HG03558 (cell line): Measurements from ENCODE around the gene CEBPA.
"Not testable (repeated sequence)": the region's sequence is repeated elsewhere in the genome, so short reads cannot be mapped to it uniquely, and the experiment has no call there.

Experiments
- ATAC-seq: cut with Tn5 transposase; IDR thresholded peaks from one replicate; pipeline ENCODE4 v1.9.1; 2021; ENCODE audit warnings: moderate number of reproducible peaks; ENCODE audit not compliant: unreplicated experiment; ENCODE audit errors: extremely low read depth

Gene CEBPA

DNA sequence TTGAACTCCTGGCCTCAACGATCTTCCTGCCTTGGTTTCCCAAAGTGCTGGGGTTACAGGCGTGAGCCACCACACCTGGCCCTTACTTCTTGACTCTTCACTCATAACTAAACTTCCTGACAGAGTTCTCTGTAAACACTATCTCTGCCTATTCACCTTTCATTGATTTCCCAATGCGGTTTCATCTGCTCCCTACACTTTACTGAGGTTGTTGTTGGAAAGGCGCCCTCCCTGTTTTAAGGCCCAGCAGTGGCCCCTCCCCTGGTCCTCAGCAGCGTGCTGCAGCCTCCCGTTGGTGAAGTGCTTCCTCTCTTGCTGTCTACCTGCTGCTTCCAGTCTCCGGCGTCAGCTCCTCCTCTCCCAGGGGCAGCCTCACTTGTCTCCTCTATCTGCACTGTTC is 26.7 kb upstream of the CEBPA start:
- no peak for ATAC-seq

DNA sequence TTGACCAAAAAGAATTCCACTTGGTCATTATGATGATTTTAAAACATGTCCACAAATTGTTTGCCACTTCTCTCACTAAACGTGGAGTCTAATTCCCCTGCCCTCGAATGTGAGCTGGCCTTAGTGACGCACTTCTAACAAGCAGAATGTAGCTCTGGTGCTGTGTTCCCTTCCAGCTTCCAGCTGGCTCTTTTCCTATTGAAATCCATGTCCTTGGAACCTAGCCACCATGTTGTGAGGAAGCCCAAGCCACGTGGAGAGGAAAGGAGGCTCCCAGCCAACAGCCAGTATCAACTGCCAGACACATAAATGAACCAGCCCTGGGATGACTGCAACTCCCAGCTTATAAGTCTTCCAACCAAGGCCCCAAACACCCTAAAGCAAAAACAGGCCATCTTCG is 23.6 kb upstream of the CEBPA start:
- ATAC-seq: no peak

DNA sequence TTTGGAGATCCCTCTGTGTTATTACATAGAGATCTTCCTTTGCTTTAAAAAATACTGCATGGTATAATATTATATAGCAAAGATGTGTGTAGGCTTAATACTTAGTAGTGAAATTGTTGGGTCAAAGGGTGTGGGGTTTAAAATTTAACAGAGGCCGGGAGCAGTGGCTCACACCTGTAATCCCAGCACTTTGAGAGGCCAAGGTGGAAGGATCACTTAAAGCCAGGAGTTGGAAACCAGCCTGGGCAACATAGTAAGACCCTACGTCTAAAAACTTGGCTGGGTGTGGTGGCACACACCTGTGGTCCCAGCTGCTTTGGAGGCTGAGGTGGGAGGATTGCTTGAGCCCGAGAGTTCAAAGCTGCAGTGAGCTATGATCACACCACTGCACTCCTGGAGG is 22.3 kb upstream of the CEBPA start:
- ATAC-seq: no peak

DNA sequence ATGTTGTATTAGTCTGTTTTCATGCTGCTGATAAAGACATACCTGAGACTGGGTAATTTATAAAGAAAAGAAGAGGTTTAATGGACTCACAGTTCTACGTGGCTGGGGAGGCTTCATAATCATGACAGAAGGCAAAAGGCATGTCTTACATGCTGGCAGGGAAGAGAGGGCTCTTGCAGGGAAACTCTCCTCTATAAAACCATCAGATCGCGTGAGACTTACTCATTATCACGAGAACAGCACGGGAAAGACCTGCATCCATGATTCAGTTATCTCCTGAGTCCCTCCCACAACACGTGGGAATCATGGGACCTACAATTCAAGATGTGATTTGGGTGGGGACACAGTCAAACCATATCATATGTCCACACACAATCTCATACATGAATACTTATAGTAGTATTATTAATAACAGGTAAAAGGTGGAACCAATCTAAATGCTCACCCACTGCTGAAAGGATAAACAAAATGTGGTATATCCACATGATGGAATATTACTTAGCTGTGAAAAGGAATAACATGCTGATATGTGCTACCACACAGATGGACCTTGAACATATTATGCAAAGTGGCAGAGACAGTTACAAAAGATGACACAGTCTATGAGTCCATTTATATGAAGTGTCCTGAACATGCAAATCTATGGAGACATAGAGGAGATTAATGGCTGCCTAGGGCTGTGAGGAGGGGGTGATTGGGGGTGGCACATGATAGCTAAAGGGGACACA is 20.9 kb upstream of the CEBPA start:
- ATAC-seq: no peak

DNA sequence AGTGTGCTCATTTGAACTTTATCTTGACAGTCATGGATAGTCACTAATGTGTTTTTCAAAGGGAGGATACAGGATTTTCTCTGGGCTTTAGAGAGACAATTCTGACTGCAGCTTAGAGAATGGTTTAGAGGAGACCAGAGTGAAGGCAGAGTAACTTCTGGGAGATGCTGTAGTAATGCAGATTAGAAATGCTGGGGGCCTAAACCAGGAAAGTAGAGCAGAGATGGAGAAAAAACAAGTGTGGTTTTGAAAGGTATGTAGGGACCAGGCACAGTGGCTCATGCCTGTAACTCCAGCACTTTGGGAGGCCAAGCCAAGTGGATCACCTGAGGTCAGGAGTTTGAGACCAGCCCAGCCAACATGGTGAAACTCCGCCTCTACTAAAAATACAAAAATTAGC is 18.3 kb upstream of the CEBPA start:
- no peak for ATAC-seq

DNA sequence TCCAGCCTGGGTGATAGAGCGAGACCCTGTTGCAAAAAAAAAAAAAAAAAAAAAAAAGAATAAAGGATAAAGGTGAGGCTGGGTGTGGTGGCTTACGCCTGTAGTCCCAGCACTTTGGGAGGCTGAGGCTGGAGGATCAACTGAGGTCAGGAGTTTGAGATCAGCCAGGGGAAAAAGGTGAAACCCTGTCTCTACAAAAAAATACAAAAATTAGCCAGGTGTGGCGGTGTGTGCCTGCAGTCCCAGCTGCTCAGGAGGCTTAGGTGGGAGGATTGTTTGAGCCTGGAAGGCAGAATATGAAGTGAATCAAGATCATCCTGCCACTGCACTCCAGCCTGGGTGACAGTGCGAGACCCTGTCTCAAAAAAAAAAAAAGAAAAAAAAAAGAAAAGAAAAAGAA is 15.7 kb upstream of the CEBPA start:
- not testable (repeated sequence) for ATAC-seq

DNA sequence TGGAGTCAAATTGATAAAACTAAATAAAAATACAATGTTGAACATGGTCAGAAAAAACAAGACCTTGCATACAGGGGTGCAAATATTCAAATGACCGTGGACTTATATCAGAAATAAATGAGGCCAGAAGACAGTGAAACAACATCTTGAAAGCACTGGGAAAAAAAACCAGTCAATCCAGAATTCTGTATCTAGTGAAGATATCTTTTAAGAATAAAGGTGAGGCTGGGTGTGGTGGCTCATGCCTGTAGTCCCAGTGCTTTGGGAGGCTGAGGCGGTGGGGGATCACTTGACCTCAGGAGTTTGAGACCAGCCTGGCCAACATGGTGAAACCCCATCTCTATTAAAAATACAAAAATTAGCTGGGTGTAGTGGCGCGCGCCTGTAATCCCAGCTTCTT is 15.2 kb upstream of the CEBPA start:
- ATAC-seq: no peak

DNA sequence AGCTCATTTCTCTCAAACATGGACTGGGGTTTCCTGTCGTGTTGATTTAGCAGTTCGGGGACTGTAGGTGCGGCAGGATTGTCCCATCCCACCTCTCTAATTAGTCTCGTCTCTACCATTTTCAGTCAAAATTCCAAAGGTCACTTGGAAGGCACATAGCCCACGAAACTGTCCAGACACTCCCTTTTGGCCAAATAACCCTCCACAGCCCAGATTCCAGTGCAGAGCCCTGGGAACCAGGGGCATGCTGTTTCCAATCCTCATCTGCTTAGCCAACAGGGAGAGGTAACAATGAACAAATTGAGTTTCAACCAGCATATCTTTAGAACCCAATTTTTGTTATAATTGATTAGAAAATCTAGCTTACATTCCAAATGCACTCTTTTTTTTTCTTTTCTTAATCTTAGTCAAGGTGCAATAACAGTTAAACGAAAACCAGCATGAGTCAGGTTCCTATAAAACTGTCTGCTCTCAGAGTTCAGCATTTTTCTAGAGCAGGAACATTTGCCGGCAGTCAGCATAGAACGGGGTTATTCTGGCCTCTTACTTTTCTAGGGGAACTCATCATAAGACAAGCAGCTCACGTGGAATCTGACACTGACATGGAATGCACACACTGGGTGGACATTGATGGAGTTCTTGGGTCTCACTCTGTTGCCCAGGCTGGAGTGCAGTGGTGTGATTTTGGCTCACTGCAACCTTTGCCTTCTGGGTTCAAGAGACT is 14.4 kb upstream of the CEBPA start:
- ATAC-seq: no peak

DNA sequence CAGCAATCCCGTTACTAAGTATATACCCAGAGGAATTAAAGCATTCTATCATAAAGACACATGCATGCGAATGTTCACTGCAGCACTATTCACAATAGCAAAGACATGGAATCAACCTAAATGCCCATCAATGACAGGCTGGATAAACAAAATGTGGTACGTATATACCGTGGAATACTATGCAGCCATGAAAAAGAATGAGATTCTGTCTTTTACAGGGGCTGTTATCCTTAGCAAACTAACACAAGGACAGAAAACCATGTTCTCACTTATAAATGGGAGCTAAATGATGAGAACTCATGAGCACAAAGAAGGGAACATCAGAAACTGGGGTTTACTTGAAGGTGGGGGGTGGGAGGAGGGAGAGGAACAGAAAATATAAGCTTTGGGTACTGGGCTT is 10.5 kb upstream of the CEBPA start:
- not testable (repeated sequence) for ATAC-seq

DNA sequence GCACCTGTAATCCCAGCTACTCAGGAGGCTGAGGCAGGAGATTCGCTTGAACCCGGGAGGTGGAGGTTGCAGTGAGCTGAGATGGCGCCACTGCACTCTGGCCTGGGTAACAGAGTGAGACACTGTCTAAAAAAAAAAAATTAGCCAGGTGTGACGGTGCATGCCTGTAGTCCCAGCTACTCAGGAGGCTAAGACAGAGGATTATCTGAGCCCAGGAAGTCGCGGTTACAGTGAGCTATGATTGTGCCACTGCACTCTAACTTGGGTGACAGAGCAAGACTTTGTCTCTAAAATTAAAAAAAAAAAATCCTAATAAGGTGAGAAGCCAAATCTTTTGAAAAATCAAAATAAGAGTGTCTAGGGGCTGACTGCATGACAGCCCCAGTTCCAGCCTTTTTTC is 9.7 kb upstream of the CEBPA start:
- no peak for ATAC-seq

DNA sequence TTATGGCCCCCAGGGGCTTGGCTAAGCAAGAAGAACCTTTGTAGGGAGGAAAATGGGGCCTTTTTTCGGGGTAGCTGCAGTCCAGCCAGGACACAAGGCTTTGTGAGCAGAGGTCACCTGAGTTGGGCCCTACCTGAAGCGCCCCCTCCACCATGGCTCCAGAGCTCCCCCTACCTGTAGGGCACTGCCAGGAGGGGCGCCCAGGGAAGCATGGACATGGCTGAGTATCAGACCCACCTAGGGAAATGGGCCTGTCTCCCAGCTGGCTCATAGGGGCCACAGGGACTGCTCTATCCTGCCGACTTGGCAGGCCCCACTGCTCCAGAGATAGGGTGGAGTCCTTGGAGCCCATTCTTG is 9.0 kb upstream of the CEBPA start:
- no peak for ATAC-seq

DNA sequence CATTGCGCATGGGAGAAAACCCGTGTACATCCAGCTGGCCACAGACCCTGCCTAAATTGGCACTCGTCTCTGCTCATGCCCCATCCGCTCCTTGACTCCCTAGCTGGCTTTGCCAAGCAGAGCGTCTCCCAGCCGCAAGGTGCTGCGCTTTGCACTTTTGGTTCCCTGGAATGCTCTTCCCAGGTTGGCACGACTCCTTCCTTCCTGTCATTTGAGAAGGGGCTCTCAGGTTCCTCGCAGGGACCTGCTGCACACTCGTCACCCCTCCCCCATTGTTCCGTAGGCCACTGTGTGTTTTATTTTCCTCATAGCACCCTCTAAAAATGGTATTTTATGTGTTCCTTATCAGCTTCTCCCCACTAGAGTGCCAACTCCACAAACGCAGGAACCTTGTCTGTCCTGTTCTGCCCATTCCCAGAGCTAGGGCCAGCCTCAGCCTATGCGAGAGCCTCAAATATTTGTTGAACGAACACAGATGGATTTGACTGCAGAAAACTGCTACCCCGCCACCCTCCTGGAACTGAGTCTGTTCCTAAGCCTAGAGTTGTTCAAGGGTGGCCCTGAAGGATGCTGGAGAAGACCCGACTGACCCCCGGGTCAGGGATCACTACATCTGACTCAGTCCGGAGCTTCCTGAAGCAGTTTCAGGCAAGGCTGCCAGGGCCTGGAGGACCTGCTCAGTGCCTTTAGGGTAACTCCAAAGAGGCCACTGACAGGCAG is 8.4 kb upstream of the CEBPA start:
- no peak for ATAC-seq

DNA sequence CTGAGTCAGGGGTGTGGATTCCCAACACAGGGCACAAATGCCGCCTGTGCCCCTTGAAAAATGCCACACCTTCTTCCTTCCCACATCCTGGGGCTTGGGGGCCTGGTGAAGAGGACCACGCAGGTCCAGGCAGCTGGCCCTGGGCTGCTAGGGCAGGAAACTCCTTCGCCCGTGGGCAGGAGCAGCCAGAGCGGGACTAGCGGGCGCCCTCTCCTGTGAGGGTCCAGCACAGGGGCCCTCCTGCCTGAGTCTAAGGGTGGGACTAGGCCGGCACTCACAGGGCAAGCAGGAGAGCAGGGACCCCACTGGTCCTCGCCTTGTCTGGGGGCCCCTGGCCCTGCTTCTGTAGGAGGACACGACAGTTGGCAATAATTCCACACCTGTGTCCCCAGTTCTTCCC is 7.5 kb upstream of the CEBPA start:
- ATAC-seq: no peak

DNA sequence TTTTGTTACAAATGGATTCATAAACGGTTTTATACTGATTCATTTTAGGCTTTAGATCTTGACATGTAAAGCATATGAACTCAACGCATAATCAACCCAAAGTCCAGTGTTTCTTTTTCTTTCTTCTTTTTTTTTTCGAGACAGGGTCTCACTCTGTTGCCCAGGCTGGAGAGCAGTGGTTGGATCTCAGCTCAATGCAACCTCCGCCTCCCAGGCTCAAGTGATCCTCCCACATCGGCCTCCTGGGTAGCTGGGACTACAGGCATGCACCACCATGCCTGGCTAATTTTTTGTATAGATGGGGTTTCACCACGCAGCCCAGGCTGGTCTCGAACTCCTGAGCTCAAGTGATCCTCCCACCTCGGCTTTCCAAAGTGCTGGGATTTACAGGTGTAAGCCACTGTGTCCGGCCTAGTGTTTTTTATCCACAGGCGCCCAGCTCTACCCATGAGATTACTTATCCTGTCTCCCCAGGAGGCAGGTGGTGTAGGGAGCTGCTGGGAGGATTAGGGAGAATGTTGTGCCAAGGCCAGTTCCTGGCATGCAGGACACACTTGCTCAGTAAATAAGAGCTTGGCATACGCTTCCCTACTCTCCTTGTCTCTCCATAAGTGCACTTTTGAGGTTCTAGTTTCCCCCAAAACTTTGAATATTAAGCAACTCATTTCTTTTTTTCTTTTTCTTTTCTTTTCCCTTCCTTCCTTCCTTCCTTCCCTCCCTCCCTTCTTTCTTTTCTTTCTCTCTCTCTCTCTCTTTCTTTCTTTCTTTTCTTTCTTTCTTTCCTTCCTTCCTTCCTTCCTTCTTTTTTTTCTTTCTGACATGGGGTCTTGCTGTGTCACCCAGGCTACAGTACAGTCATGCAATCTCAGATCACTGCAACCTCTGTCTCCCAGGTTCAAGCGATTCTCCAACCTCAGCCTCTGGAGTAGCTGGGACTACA is 4.8 kb upstream of the CEBPA start:
- no peak for ATAC-seq

DNA sequence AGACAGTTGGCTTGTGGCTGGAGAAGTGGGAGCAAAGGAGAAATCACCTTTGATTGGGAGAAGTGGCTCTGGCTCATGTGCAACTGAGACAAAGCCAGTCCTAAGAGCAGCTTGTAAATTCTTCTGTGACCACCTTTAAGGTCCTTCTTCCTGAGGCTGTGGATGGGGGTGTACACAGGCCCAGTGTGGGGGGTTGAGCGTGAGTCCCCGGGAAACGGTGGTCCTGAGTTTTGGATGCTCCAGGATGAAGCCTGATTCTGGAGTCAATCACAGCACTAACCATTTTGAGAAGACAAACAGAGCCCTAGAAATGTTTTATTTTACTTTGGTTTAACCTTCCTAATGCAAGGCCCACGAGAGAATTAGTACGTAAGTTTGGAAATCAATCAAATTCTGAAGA is 3.9 kb upstream of the CEBPA start:
- no peak for ATAC-seq

DNA sequence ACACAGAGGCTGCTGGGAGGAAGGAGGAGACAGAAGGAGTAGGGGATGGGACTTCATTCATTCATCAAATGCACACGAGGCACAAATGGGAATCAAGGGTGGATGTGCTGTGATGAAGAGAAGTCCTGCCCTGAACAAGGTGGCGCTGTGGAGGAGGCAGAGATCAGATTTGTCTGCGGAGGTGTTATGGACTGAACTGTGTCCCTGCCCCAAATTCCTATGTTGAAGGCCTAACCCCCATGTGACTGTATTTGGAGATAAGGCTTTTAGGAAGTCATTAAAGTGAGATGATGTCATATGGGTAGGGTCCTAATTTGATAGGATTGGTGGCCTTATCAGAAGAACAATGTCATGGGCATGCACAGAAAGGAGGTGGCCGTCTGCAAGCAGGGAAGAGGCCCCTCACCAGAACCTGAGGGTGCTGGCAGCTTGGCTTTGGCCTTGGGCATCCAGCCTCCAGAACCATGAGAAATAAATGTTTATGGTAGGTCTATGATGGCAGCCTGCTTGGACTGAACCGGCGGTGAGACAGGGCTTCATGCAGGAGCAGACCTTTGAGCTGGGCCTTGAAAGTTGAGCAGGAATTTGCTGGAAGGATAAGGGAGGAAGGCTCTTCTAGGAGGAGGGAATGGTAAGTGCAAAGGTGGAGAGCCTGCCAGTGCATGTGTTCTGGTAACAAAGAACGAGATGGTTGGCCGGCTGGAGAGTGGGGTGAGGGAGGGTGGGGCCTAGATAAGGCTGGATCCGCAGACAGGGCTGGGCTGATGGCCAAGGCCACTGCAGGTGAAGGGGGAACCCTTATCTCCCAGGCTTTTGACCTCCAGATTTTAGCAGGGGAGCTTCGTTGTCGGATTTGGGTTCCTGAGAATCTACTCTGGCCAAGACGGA is 2.7 kb upstream of the CEBPA start:
- ATAC-seq: no peak

DNA sequence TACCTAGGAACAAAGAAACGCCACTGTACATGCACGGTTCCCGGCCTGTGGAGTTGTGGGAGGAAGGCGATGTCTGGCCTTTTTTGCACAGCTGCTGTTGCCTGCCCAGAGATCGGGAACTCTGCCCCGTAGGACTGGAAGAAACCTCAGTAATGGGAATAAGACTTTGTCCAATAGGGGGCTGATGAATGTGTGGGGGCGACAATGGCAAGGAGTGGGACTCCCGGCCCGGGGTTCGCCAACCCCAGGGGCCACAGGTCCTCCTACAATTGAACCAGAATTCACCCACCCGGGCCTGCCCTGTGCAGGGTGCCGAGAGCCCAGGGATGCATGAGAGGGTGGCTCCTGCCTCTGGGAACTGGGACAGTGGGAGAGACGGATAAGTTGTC is 2.0 kb upstream of the CEBPA start:
- ATAC-seq: no peak

DNA sequence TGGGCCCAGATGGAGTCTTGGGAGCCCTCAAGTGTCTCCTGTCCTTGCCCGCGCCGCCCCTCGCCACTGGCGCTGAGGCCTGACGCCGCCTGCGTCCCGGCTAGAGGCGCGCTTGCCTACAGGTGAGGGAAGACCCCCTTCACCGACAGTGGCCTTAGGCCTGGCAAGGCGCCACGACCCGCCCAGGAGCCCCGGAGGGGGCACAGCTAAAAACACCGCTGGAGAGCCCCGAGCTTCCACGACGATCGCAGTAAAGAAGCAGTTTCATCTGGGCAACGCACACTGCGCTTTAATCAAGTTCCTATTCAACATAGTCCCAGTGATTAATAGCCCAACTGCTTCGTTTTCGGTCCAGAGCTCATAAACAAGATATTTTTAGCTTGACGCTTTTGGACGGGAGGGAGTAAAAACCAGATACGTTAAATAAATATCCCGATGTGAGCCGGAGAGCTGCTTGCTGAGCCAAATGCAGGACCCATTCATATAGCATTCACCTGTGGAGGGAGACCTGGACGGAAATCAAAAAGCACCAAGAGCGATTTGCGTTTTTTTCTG is 1.5 kb upstream of the CEBPA start:
- ATAC-seq: no peak
